Upper lobe of left lung (tissue), 4 donors: ENCODE measurements around the gene TOR1AIP2.

Source experiments
- POLR2A ChIP-seq, 4 donors: fragments of 450-650 bp; IDR thresholded peaks; one replicate each; pipeline ENCODE4 v1.5.1; 2016 to 2017; ENCODE audit warnings: antibody characterized with exemption in 4 of 4, mild to moderate bottlenecking in 2 of 4
- TF ChIP-seq, protein P1 (sequence below), 6 experiments: fragments of 450-650 bp in 4 of 6; fragments of 200-600 bp in 2 of 6; sonication (generic) in 2 of 6; IDR thresholded peaks; one replicate each; pipeline ENCODE4 v1.5.1; 2016 to 2019; ENCODE audit warnings: antibody characterized with exemption in 6 of 6

DNA sequence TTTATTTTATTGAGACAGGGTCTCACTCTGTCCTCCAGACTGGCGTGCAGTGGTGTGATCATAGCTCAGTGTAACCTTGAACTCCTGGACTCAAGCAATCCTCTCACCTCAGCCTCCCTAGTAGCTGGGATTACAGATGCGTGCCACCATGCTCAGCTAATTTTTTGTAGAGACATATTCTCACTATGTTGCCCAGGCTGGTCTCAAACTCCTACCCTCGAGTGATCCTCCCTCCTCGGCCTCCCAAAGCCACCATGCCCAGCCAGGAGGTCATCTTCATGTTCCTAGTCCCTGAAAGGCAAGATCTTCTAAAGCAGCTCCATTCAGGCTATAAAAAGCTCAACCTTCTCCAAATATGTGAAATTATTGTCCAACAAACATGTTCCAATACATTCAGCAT lies 53.9 kb downstream of the TOR1AIP2 start:
- TF ChIP-seq, protein P1, sequence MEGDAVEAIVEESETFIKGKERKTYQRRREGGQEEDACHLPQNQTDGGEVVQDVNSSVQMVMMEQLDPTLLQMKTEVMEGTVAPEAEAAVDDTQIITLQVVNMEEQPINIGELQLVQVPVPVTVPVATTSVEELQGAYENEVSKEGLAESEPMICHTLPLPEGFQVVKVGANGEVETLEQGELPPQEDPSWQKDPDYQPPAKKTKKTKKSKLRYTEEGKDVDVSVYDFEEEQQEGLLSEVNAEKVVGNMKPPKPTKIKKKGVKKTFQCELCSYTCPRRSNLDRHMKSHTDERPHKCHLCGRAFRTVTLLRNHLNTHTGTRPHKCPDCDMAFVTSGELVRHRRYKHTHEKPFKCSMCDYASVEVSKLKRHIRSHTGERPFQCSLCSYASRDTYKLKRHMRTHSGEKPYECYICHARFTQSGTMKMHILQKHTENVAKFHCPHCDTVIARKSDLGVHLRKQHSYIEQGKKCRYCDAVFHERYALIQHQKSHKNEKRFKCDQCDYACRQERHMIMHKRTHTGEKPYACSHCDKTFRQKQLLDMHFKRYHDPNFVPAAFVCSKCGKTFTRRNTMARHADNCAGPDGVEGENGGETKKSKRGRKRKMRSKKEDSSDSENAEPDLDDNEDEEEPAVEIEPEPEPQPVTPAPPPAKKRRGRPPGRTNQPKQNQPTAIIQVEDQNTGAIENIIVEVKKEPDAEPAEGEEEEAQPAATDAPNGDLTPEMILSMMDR (IDR thresholded peaks at IDR 0.05): no peak
- TF ChIP-seq POLR2A (IDR thresholded peaks at IDR 0.05): no peak
